Cardiac fibroblast (primary cell): ENCODE results near the gene IRF4.

Experiments
- DNase-seq, 2 donors: peaks; one replicate each; pipeline versions ENCODE4 v3.0.0 to v3.0.0-alpha.2; 2010; ENCODE audit warnings: low read depth in 2 of 2
- H3K4me3 ChIP-seq, 2 donors: replicated peaks in 1 of 2; 1 replicate in 1 of 2; 2 replicates in 1 of 2; pipeline ENCODE4 v1.5.1; 2011; ENCODE audit warnings: low read depth in 2 of 2, low read length in 2 of 2, mild to moderate bottlenecking in 2 of 2, moderate library complexity in 1 of 2
- TF ChIP-seq, protein P1 (sequence below): IDR thresholded peaks from one replicate; pipeline ENCODE4 v1.5.1; 2011; ENCODE audit warnings: low read depth, mild to moderate bottlenecking, low read length, inconsistent platforms

IRF4 gene

GRCh38 chr6:384898-385297 is 6.7 kb upstream of the IRF4 start:
- DNase-seq, result no peak
- TF ChIP-seq, protein P1, sequence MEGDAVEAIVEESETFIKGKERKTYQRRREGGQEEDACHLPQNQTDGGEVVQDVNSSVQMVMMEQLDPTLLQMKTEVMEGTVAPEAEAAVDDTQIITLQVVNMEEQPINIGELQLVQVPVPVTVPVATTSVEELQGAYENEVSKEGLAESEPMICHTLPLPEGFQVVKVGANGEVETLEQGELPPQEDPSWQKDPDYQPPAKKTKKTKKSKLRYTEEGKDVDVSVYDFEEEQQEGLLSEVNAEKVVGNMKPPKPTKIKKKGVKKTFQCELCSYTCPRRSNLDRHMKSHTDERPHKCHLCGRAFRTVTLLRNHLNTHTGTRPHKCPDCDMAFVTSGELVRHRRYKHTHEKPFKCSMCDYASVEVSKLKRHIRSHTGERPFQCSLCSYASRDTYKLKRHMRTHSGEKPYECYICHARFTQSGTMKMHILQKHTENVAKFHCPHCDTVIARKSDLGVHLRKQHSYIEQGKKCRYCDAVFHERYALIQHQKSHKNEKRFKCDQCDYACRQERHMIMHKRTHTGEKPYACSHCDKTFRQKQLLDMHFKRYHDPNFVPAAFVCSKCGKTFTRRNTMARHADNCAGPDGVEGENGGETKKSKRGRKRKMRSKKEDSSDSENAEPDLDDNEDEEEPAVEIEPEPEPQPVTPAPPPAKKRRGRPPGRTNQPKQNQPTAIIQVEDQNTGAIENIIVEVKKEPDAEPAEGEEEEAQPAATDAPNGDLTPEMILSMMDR, result no peak
- no peak overlapping the region for H3K4me3 ChIP-seq

- no peak for DNase-seq
- TF ChIP-seq, protein P1, result no peak
- H3K4me3 ChIP-seq, result no peak overlapping the region
Observed at GRCh38 chr6:385614-386013, 5.9 kb upstream of the IRF4 start.

DNA sequence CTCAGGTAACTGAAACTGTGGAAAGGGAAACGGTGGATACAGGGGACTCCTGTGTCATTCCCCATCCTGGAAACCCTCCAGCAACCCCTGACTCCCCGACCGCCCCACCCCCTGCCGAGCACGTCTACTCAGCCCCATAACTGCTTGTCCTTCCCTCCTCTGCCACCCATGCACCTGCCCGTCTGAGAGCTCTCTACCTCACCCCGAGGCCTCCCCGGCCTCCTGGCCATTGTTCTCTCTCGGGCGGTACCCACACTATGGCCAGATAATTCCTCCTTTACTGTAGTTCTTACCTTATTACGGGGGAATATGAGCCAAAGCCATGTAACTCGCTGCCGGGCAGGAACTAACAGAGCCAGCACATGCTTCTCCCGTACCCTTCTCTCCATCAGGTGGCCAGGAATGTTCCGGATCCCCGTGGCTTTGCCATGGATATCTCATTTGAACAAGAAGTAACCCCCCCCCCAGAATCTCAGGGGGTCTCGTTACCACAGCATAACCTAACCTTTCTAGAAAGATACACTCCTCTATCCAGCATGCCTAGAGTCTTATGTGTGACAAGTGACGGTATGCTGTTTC is 4.8 kb upstream of the IRF4 start:
- TF ChIP-seq, protein P1, result no peak
- no peak overlapping the region for H3K4me3 ChIP-seq
- DNase-seq, result no peak

DNA sequence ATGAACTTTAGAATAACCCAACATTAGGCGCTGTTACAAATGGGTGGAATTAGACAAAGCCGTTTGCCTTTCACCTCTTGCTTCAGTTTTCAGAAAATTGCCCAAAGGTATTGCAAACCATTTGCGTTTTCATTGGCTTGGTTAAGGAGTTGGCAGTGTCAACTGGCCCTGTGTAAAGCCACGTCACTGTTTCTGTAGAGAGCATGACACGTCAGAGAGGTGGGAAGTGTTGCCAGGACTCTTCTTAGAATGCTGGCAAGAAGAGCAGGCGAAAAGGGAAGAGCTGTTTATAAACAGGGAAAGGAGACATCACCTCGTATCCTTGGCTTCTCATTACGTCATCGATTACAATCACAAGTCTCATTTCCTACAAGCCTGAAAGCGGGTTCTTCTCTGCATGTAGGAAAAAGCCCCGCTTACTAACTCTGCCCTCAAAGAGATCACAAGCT is 4.2 kb upstream of the IRF4 start:
- H3K4me3 ChIP-seq, result no peak overlapping the region
- TF ChIP-seq, protein P1, result no peak
- peak; percentile 14 to 19 for DNase-seq

DNA sequence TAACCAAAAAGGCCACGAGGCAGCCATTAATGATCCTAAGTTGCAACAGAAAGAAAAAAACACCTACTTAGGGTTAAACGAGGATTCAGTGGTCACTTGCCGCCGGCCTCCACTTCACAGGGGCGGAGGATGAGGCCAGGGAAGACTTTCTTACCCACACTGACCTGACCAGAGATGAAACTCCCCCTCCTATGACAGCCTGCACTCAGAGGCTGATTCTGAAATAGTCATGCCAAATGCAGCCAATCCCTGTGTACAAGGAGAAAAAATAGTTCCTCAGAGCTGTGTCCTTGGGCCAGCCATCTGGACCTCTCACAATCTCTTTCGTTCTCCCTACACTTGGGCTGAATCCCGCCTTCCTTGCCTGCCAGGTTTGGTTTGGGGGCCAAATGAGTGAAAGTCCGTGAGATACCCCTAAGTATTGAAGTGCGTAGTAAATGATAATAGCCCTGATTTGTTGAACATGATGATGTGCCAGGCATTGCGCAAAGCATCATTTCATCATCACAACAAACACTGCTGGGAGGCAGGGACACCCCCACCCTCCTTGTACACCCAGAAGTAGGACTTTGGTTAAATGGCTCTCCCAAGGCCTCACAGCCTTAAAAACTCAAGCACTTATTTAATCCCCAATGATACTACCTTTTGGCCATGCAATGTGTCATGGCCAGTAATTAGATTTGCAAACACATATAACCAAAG is 3.2 kb upstream of the IRF4 start:
- H3K4me3 ChIP-seq, result no peak overlapping the region
- TF ChIP-seq, protein P1, result no peak
- peak in 1 of 2 donors; percentile 12 for DNase-seq

DNA sequence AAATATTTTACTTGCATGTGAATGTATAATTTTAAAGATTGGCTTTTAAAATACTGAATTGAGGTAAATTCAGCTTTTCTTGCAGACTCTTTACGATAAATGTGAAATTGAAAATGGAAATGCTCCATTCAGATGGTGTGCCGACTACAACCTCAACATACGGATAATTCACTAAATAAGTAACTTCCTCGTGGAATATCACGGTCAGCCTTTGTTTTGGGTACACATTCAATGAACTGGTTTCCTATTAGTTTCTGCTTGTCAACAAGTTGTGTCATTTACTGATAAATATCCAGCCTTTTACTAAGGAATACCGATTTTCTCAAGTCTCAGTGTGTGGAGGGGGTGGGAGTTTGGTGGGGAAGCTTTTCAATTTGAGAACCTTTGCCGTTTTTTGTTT is 2.4 kb upstream of the IRF4 start:
- DNase-seq, result no peak
- H3K4me3 ChIP-seq, result no peak overlapping the region
- TF ChIP-seq, protein P1, result no peak
